Activated gamma-delta T cell treated with anti-CD3 and anti-CD28 coated beads, Interleukin-2, amount 50 U/mL, for 16 hours (primary cell): ENCODE data around the gene COX20.
A peak's percentile ranks its signal among the peaks of the same experiment; 100 is the strongest.
"Not testable (repeated sequence)": the region's sequence is repeated elsewhere in the genome, so short reads cannot be mapped to it uniquely, and the experiment has no call there.

Experiments used
- DNase-seq: peaks from one replicate; pipeline ENCODE4 v3.0.0-alpha.2; 2020; ENCODE audit warnings: low read depth

The COX20 gene, protein sequence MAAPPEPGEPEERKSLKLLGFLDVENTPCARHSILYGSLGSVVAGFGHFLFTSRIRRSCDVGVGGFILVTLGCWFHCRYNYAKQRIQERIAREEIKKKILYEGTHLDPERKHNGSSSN

DNA sequence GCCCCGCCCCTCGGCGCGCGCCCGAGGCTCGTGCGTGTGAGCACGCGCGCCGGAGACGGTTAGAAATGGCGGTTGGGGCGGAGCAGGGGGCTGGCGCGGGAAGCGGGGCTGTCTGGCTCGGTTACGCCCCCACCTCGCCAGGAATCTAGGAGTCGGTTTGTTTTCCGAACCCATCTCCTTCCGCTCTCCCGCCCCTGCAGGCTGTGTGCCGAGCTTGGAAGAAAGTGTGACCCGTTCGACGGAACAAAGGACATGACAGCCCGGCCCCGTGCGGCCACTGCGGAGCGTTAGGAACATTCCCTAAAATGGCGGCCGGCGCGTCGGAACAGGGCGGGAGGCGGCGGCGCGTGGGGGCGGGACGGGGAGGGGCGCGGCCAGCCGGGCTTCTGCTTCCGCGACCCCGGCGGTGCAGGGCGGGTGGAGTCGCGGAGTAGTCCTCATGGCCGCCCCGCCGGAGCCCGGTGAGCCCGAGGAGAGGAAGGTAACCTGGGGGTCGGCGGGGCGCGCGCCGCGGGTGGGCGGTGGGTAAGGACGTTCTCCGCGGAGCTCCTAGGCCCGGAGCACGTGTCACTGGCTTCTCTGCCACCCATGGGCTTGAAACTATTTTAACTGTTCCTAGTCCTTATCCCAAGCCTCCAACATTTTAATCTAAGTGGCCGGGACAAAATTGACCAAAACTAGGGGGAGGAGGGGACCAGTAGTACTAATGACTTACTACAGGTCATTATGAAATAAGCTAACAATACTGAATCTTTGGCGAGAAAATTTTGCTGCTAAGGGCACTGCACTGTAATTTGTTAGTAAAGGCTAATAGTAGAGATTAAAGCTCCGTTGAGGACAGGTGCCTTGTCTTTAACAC is at the start of gene COX20:
COX20 (plus strand) TSS at position 383 of the 859 bp plus-strand sequence; CDS start at position 440, 57 bp downstream.
- DNase-seq: peak; percentile 82

DNA sequence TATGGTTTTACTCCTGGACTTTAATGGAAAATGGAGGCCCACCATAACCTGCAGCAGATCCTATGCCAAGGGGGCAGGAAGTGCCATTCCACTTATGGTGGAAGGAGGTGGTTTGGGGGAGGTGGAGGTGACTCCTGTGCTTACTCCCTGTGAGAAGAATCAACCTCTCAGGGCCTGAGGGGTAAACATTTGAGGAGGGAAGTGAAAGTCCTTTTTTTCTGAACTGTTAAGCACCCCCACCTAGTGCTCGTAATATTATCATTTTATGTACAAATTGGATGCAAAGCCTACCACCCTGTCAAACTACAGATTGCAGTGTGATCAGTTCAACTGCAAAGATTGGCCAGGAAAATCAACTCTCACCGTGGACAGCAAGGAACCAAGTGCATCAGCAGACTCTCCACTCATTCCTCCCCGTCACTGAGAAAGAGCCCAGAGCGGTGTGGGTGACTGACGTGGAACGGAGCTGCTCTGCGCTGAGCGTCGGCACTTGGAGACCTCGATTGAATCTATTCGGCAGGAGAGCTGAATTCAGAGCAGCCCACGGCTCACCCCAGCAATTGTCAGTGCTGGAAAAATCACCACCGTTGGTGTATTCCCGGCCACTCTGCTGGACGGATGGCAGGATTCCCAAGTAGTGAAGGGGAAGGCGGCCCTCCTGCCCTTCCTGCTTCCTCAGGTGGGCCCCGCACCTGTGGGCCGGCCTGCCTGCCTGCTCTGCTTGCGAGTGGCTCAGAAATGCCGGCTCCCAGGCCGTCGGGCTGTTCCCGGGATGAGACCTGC is 46.8 kb upstream of the COX20 start:
- no peak for DNase-seq

- DNase-seq: no peak
Observed at GRCh38 chr1:244789276-244789580, 46.2 kb upstream of the COX20 start.

DNA sequence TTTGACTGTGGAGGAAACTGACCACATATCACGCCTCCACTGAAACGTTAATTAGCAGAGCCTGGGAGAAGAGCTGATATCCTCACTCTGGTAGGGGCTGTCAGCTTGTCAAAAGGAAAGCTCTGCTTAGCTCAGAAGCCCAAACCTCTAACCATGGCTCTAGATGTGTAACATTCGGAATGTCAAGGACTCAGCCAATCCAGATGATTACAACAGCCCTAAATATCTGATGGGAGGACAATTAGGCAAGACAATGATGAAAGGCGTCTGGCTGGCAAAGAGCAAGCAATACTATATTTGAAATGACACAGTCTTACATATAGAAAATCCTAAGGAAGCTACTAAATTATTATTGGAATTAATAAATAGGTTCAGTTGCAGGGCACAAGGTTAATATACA is 45.7 kb upstream of the COX20 start:
- no peak for DNase-seq

- no peak for DNase-seq
Observed at GRCh38 chr1:244791061-244791460, 44.4 kb upstream of the COX20 start.

DNA sequence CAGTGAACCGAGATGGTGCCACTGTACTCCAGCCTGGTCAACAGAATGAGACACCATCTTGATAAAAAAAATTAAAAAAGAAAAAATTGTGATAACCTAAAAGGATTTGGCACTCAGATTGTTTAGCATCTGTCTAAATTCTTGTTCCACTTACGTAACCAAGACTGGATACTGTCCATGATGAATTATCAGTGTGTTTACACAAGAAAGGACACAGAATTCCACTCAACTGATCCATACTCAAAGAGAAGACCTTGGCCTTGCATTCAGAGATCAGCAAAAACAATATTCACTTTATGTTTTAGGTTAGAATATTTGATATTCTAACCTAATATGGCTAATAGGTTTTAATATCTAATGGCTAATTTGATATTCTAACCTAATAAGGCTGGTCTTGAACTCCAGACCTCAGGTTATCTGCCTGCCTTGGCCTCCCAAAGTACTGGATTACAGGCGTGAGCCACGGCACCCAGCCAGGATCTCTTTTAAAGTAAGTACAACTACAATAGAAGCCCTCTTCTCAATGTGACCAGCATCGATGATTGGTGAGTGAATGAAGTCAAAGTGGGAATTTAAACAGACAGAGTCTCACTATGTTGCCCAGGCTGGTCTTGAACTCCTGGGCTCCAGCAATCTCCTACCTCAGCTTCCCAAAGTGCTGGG is 43.1 kb upstream of the COX20 start:
- DNase-seq: no peak

DNA sequence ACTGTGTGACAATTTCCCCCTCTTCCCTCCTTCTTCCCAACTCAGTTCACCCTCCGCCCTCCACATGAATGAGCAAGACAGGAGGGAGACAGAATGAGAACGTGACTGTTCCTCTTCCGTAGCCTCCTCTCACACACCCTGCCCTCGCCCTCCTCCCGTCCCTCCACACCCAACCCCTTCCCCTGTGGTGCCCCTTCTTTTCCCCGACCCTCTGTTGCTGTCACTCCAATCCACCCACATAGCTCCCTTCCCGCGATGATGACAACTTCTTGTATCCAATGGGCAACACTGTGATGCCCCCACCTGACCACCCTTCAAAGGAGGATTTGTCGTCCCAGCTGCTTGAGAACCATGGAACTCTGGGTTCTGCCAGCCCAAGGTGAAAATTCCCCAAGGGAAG is 41.4 kb upstream of the COX20 start:
- no peak for DNase-seq

DNA sequence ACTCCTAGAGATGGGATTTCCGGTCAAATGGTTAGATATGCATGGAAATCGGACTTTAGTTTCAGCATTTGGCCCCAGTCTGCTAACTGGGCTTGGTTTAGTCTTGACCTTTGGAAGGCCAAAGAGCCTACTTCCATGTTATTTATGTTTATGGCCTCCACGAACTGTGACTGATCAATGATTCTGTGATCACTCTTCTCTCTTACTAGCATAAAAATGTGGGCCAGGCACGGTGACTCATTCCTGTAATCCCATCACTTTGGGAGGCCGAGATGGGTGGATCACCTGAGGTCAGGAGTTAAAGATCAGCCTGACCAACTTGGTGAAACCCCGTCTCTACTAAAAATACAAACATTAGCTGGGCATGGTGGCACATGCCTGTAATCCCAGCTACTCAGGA is 40.9 kb upstream of the COX20 start:
- DNase-seq: not testable (repeated sequence)

DNA sequence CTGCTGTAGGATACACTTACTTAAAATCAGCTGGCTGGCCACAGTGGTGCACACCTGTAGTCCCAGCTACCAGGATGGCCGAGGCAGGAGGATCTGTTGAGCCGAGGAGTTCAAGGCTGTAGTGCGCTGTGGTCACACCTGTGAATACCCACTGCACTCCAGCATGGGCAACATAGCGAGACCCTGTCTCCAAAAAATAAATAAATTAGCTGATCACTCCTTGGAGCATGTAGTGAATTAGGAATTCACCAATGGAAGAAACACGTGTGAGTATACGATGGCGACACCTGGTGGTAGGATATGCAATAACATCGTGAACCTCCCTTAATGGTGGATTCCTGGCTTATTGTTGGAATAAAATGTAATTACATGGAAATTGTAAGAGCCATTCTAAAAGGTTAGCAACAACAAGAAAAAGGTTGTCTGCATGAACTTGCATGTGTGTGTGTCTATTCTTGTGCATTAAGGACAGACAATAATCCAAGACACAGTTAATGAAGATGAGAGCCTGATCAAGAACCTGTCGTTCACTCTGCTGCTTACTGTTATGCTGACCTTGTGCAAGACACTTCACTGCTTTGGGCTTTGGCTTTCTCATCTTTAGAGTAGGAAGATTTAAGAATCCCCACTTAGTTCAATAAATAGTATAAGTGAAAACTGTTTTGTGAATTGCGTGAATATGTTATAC is 38.6 kb upstream of the COX20 start:
- DNase-seq: peak; percentile 30

- no peak for DNase-seq
Observed at GRCh38 chr1:244800821-244801220, 34.6 kb upstream of the COX20 start.

DNA sequence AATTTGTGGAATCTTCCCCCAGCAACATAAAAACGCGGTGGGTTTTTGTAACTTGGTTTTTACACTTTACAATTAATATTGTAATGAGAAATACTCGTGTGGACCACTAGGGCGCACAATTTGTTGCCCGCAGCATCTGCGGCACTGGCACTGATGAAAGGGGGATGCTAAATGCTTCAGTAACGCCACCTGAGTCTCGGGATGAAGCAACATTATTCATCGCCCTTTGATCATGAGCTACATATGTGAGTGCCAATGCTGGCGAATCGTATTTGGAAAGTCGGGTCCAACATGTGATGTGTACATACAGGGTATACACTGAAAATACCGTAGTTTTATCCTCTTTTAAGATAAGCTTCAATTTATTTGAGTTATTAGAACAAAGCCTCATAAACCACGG is 34.2 kb upstream of the COX20 start:
- peak; percentile 30 for DNase-seq

GRCh38 chr1:244802041-244802440 is 33.4 kb upstream of the COX20 start:
- DNase-seq: no peak

DNA sequence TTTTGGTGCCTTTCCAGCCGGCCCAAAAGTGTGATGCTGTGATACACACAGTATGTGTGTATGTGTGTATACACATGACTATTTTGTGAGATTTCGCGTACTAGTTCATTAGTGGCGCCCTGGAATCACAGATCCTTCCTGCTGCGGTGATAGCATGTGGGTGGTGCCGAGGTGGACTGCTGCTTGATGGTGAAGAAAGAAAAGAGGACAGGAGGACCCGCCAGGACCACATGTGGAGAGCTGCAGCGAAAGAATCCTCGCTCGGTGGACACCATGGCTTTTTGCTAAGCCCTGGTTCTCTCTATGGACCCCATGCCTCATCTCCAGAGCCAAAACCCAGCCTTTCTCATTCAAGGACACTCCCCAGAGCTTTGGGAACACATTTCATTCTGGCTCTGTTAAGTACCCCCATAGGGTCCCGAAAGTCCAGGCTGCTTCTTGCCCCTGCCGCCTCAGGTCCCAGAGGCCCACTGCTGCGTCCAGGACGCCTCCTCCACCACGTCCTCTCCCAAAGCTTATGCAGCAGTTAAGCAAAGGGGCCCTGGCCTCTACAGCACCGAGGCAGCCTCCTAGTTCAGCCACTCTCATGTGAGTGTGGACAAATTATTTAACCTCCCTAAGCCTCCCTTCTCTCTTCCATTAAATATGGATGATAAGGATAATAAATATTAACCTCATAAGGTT is 32.8 kb upstream of the COX20 start:
- no peak for DNase-seq

DNA sequence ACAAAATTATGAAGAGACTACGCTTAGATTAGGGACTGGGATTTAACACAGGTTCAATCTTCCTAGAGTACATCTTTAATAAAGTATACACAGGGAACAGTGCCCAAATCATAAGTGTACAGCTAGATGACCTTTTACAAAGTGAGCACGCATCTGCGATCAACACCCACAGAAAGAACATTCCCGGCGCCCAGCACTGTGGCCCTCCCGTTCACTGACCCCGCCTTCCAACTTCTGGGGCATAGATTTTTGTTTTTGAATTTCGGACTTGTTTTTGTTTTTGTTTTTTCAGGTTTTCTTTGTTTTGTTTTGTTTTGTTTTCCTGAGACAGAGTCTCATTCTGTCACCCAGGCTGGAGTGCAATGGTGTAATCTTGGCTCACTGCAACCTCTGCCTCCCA is 30.6 kb upstream of the COX20 start:
- no peak for DNase-seq

- no peak for DNase-seq
Observed at GRCh38 chr1:244807138-244807537, 28.3 kb upstream of the COX20 start.

GRCh38 chr1:244810221-244810620 is 25.2 kb upstream of the COX20 start:
- no peak for DNase-seq

GRCh38 chr1:244813327-244813726 is 22.1 kb upstream of the COX20 start:
- no peak for DNase-seq

DNA sequence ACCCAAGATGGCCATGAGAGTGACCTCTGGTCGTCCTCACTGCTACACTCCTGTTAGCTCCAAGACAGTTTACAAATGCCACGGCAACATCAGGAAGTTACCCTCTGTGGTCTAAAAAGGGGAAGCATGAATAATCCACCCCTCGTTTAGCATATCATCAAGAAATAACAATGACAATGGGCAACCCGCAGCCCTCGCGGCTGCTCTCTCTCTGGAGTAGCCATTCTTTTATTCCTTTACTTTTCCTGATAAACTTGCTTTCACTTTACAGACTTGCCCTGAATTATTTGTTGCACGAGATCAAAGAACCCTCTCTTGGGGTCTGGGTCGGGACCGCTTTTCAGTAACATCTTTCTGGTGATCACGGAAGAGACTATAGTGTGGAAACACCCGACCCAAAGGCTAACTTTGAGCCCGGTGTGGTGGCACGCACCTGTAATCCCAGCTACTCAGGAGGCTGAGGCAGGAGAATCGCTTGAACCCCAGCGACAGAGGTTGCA is 19.8 kb upstream of the COX20 start:
- DNase-seq: no peak

- DNase-seq: no peak
Observed at GRCh38 chr1:244817415-244817894, 18.0 kb upstream of the COX20 start.

GRCh38 chr1:244820131-244820530 is 15.3 kb upstream of the COX20 start:
- DNase-seq: no peak

DNA sequence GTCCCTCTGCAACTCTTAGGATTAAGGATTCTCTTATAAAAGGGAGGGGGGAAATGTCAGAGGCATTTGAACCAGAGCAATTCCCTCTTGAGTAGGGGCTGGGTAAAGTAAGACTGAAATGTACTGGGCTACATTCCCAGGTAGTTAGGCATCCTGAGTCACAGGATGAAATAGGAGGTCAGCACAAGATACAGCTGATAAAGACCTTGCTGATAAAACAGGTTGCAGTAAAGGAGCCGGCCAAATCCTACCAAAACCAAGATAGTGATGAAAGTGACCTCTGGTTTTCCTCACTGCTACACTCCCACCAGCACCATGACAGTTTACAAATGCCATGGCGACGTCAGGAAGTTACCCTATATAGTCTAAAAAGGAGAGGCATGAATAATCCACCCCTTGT is 14.3 kb upstream of the COX20 start:
- no peak for DNase-seq
